ENCODE data around the gene SLC35A4. TPM values are rescaled to one million over a fixed set of nuclear protein-coding genes. Genes with fewer than 3 reads are reported as not detected.

SLC35A4 gene
- total and polyA plus RNA-seq, 2 of the 8 experiments (the other 6 are each of a cell fraction or from before 2014, with no cell fraction given), result 78.6 to 133 TPM

DNA sequence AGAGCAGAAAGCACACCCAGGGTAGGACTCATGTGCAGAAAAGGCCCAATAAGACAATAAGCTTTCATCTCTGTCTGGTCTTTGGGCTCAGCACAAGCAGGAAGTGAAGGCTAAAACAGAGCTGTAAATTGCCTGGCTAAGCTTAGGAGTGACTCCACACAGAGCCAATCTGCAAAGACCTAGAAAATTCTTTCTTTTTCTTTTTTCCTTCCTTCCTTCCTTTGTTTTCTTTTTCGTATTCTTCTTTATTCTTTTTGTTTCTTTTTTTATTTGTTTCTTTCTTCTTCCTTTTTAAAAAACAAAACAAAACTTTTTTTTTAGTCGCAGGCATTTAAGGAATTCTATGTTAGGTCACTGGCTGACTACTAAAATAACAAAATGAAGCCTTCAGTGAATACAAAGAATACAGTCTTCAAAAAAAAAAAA is 12.2 kb downstream of the SLC35A4 start:
- no peak overlapping the region for H3K18ac ChIP-seq (ENCODE audit: extremely low read depth, low read length)
- no peak overlapping the region for H2BK20ac ChIP-seq (ENCODE audit: low read length)
- H2BK15ac ChIP-seq (ENCODE audit: low read length), result no peak overlapping the region
- H3K79me2 ChIP-seq (ENCODE audit: control insufficient read depth in 1 of 2, insufficient read depth in 2 of 2, low read length in 2 of 2), result no peaks in the 10 kb centered on the region
- no peak overlapping the region; the same call in 1 of the 2 replicates for H2BK5ac ChIP-seq (ENCODE audit: low read depth, low read length)
- no peak overlapping the region for H3K23ac ChIP-seq (ENCODE audit: insufficient read length)
- no peaks in the 10 kb centered on the region for H3K79me1 ChIP-seq (ENCODE audit: low read depth, low read length)
- H2AFZ ChIP-seq (ENCODE audit: low read length), result peak overlapping the region; percentile 95
- DNase-seq (ENCODE audit: low read depth in 1 of 2, low spot score in 2 of 2) (no peak), FAIRE-seq (no peak)
- ChIA-PET POLR2A (ENCODE audit: partially characterized antibody) (interaction anchor here (1.1 kb wide), 2 partner anchors 21 to 67 kb away, joined by 3 read pairs; no protein-coding TSS in a partner anchor), CTCF (ENCODE audit: partially characterized antibody) (interaction anchor here (0.6 to 4.1 kb wide), 6 partner anchors 10 to 1236 kb away, joined by 3 to 20 read pairs (median 6); partner anchors contain the start of gene TMCO6)
- H4K91ac ChIP-seq (replicated peaks; ENCODE audit: insufficient read length, low read length), result no peak overlapping the region
- H3K9ac ChIP-seq (replicated peaks in 1 of 4; ENCODE audit: extremely low read depth in 1 of 4, low read depth in 3 of 4, low read length in 3 of 4), result no peak overlapping the region
- no peaks in the 10 kb centered on the region for H3K9me3 ChIP-seq (ENCODE audit: insufficient read depth in 2 of 2, low read depth in 1 of 2, low read length in 1 of 2)
- H4K20me1 ChIP-seq (replicated peaks in 1 of 2; ENCODE audit: control insufficient read depth in 1 of 2, insufficient read depth in 2 of 2, low read length in 2 of 2), result no peaks in the 10 kb centered on the region
- H2AK5ac ChIP-seq (ENCODE audit: low read depth, low read length), result no peak overlapping the region
- H2BK120ac ChIP-seq (replicated peaks; ENCODE audit: low read depth, low read length), result no peak overlapping the region
- H3K4me1 ChIP-seq (replicated peaks in 1 of 4; ENCODE audit: control insufficient read depth in 3 of 4, insufficient read depth in 4 of 4, low read length in 3 of 4), result no peaks in the 10 kb centered on the region
- H3K56ac ChIP-seq (replicated peaks; ENCODE audit: insufficient read length, low read depth, low read length), result no peak overlapping the region
- H3K27ac ChIP-seq (ENCODE audit: low read depth, low read length), result no peak overlapping the region
- H2BK12ac ChIP-seq (ENCODE audit: low read depth, low read length), result no peak overlapping the region
- no peak overlapping the region for H3K4me3 ChIP-seq (ENCODE audit: extremely low read depth in 1 of 4, insufficient read depth in 2 of 4, low read depth in 3 of 4, low read length in 4 of 4)
- H3K4me2 ChIP-seq (ENCODE audit: insufficient read depth in 1 of 2, low read depth in 2 of 2, low read length in 2 of 2), result no peak overlapping the region
- H3K14ac ChIP-seq (ENCODE audit: insufficient read length), result no peak overlapping the region
- H3K36me3 ChIP-seq (ENCODE audit: control insufficient read depth in 2 of 4, insufficient read depth in 4 of 4, low read length in 3 of 4), result no peaks in the 10 kb centered on the region
- H4K5ac ChIP-seq (ENCODE audit: insufficient read length, low read depth, low read length), result no peak overlapping the region
- no peaks in the 10 kb centered on the region for H3K23me2 ChIP-seq (ENCODE audit: low read depth, low read length)
- no peaks in the 10 kb centered on the region for H3K27me3 ChIP-seq (replicated peaks in 1 of 4; ENCODE audit: control insufficient read depth in 3 of 4, extremely low read depth in 1 of 4, insufficient read depth in 3 of 4, low read length in 3 of 4)
- H4K8ac ChIP-seq (ENCODE audit: extremely low read depth, insufficient read depth, low read length), result no peak overlapping the region
- H3K4ac ChIP-seq (replicated peaks; ENCODE audit: insufficient read length, low read depth, low read length), result no peak overlapping the region
- 89% methylated on average over 2 of the region's 2 CpGs; no CpG with 5 or more reads in 1 of the 2 experiments for WGBS, 2 experiments (ENCODE audit: extremely low coverage in 1 of 2, insufficient coverage in 1 of 2, insufficient read length in 1 of 2, insufficient replicate concordance in 2 of 2, low coverage in 1 of 2, low lambda C conversion rate in 2 of 2, missing lambda C conversion rate in 1 of 2)
- TF ChIP-seq EGR1 (IDR thresholded peaks at IDR 0.05; ENCODE audit: borderline replicate concordance, low read depth, low read length) (no peak), GABPA (IDR thresholded peaks at IDR 0.05; ENCODE audit: borderline replicate concordance, insufficient read depth, low read length) (no peak), SIRT6 (IDR thresholded peaks at IDR 0.05; ENCODE audit: low read length) (no peak), NRF1 (IDR thresholded peaks at IDR 0.05; ENCODE audit: low read depth, low read length) (no peak), ASH2L (IDR thresholded peaks at IDR 0.05; ENCODE audit: low read length) (no peak), FOSL1 (IDR thresholded peaks at IDR 0.05; ENCODE audit: insufficient read depth, low read depth, low read length) (no peak), ATF3 (IDR thresholded peaks at IDR 0.05; ENCODE audit: insufficient read depth, low read depth, low read length) (no peak), ATF2 (IDR thresholded peaks at IDR 0.05; ENCODE audit: low read length) (no peak), BACH1 (IDR thresholded peaks at IDR 0.05; ENCODE audit: low read length) (no peak), SIN3A (conservative IDR thresholded peaks at IDR 0.05 in 1 of 2, IDR thresholded peaks at IDR 0.05 in 1 of 2; ENCODE audit: low read depth in 1 of 2, low read length in 2 of 2) (no peak), CTBP2 (IDR thresholded peaks at IDR 0.05; ENCODE audit: borderline replicate concordance, insufficient read depth, insufficient read length, low read length) (no peak), CHD2 (IDR thresholded peaks at IDR 0.05; ENCODE audit: low read length) (no peak)
